Osteoblast (primary cell): ENCODE results near the gene IFT27. TPM values are rescaled to one million over a fixed set of nuclear protein-coding genes. Genes with fewer than 3 reads are reported as not detected.
"Not testable (repeated sequence)": the region's sequence is repeated elsewhere in the genome, so short reads cannot be mapped to it uniquely, and the experiment has no call there.

ENCODE experiments used
- DNase-seq: peaks from one replicate; pipeline ENCODE4 v3.0.0; 2011; ENCODE audit warnings: low spot score, mixed read lengths; ENCODE audit not compliant: insufficient read length; ENCODE audit errors: missing footprints
- H2AFZ ChIP-seq: 2 replicates; pipeline ENCODE4 v1.6.0; 2011; ENCODE audit warnings: mild to moderate bottlenecking, low read length
- H3K27ac ChIP-seq: 2 replicates; pipeline ENCODE4 v1.5.1; 2011; ENCODE audit warnings: mild to moderate bottlenecking, low read depth, low read length, moderate library complexity
- H3K27me3 ChIP-seq: 2 replicates; pipeline ENCODE4 v1.6.0; 2012; ENCODE audit warnings: mild to moderate bottlenecking, control low read depth, inconsistent platforms, low read length, moderate library complexity; ENCODE audit not compliant: insufficient read depth
- H3K36me3 ChIP-seq: 2 replicates; pipeline ENCODE4 v1.5.1; 2011; ENCODE audit warnings: mild to moderate bottlenecking, low read length, control low read depth, moderate library complexity; ENCODE audit not compliant: insufficient read depth
- H3K4me1 ChIP-seq: 2 replicates; pipeline ENCODE4 v1.5.1; 2011; ENCODE audit warnings: mild to moderate bottlenecking, low read length, control low read depth, moderate library complexity; ENCODE audit not compliant: insufficient read depth
- H3K4me2 ChIP-seq: 2 replicates; pipeline ENCODE4 v1.6.0; 2011; ENCODE audit warnings: mild to moderate bottlenecking, low read length; ENCODE audit not compliant: insufficient read depth
- H3K4me3 ChIP-seq: fragments of 200-600 bp; sonication (generic); 3 replicates; pipeline ENCODE4 v1.5.1; 2012; ENCODE audit warnings: mild to moderate bottlenecking, low read length, inconsistent platforms; ENCODE audit not compliant: insufficient read depth
- H3K79me2 ChIP-seq: 2 replicates; pipeline ENCODE4 v1.6.0; 2012; ENCODE audit warnings: mild to moderate bottlenecking, low read length, control low read depth, inconsistent platforms; ENCODE audit not compliant: insufficient read depth
- H3K9me3 ChIP-seq: 2 replicates; pipeline ENCODE4 v1.5.1; 2011; ENCODE audit warnings: low read depth, low read length, control low read depth
- H4K20me1 ChIP-seq: 2 replicates; pipeline ENCODE4 v1.6.0; 2012; ENCODE audit warnings: mild to moderate bottlenecking, low read length, control low read depth; ENCODE audit not compliant: insufficient read depth
- CTCF ChIP-seq: IDR thresholded peaks from 2 replicates; pipeline ENCODE4 v1.5.1; 2011; ENCODE audit warnings: mild to moderate bottlenecking, low read depth, low read length, moderate library complexity; ENCODE audit errors: extremely low read depth
- total RNA-seq: library from RNA; depleted of rRNA; stranded (reverse); fragments of >200 nt; gene quantifications from 2 replicates; pipeline ENCODE4 v1.2.3, GENCODE V29; 2012

IFT27 gene
- total RNA-seq, 1 donor = 22.1 TPM

GRCh38 chr22:36756746-36757655 lies 18.9 kb downstream of the IFT27 start:
- Histone ChIP-seq H4K20me1 (peaks cover 3% of the 10 kb centered on the region), H2AFZ (no peak overlapping the region), H3K4me1 (no peaks in the 10 kb centered on the region), H3K4me3 (no peak overlapping the region), H3K27me3 (peaks cover 22% of the 10 kb centered on the region), H3K9me3 (no peaks in the 10 kb centered on the region), H3K4me2 (no peak overlapping the region), H3K27ac (no peak overlapping the region), H3K36me3 (no peaks in the 10 kb centered on the region), H3K79me2 (no peaks in the 10 kb centered on the region)
- no peak for DNase-seq
- no peak for TF ChIP-seq CTCF

DNA sequence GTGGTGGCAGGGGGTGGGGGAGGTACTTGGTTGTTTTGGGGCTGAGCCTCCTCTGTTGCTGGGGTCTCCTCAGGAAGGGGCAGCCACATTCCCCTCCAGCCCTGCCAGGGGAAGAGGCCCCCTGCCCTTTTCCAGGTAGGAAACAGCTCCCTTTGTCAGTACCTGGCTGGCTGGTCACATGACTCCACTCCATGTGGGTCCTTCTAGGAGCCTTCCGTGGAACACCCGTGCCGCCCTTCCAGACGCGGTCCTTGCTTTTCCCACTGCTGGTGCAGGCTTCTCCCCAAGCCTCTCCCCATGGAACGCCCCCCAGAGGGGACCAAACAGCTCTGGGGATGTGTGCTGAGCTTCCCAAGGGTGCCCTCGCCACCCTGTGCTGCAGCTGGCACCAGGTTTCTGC lies 19.9 kb downstream of the IFT27 start:
- TF ChIP-seq CTCF = no peak
- H3K36me3 ChIP-seq = no peaks in the 10 kb centered on the region
- no peaks in the 10 kb centered on the region for H3K9me3 ChIP-seq
- H3K27ac ChIP-seq = no peak overlapping the region
- H2AFZ ChIP-seq = no peak overlapping the region
- no peak for DNase-seq
- H3K4me1 ChIP-seq = no peaks in the 10 kb centered on the region
- no peak overlapping the region for H3K4me2 ChIP-seq
- H3K4me3 ChIP-seq = no peak overlapping the region
- H4K20me1 ChIP-seq = peaks cover 3% of the 10 kb centered on the region
- H3K27me3 ChIP-seq = peaks cover 22% of the 10 kb centered on the region
- no peaks in the 10 kb centered on the region for H3K79me2 ChIP-seq

DNA sequence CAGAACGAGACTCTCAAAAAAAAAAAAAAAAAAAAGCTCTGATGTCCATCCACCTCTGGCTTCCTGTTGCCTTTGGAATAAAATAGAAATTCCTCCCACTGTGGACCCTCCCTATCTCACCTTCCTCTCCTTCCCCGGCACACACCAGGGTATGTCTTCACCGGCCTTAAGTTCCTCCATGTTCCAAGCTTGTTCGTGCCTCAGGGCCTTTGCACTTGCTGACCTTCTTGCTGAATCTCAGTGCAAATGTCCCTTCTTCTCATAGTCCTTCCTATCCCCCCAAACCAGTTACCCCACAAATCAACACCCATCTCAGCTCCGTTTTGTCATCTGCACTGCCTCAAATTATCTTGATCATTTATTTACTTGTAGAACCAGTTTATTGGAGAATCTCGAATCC lies 20.6 kb downstream of the IFT27 start:
- no peak for DNase-seq
- Histone ChIP-seq H2AFZ (no peak overlapping the region), H3K4me2 (no peak overlapping the region)

DNA sequence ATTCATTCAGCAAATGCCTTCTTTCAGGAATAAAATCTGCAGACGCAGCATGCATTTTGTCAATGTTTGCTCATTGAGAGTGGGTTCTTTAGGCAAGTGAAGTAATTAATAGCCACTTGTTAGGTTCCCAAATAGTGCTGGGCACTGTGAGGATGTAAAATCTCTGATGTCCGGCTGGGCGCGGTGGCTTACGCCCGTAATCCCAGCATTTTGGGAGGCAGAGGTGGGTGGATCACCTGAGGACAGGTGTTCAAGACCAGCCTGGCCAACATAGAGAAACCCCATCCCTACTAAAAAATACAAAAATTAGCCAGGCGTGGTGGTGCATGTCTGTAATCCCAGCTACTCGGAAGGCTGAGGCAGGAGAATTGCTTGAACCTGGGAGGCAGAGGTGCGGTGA lies 21.0 kb downstream of the IFT27 start:
- H3K4me2 ChIP-seq = not testable (repeated sequence)
- H3K27me3 ChIP-seq = peaks cover 22% of the 10 kb centered on the region

More for the DNA sequence above, 20.6 kb downstream of the IFT27 start:
- Histone ChIP-seq H3K4me3 (no peak overlapping the region), H3K4me1 (no peaks in the 10 kb centered on the region), H3K27me3 (peaks cover 22% of the 10 kb centered on the region), H3K9me3 (no peaks in the 10 kb centered on the region), H3K36me3 (no peaks in the 10 kb centered on the region), H4K20me1 (peaks cover 3% of the 10 kb centered on the region), H3K79me2 (no peaks in the 10 kb centered on the region), H3K27ac (no peak overlapping the region)
- TF ChIP-seq CTCF = no peak

More for the DNA sequence above, 21.0 kb downstream of the IFT27 start:
- H3K4me1 ChIP-seq, H3K36me3 ChIP-seq, H3K9me3 ChIP-seq, H2AFZ ChIP-seq, H3K79me2 ChIP-seq, H3K27ac ChIP-seq, DNase-seq, H4K20me1 ChIP-seq, H3K4me3 ChIP-seq: not testable (repeated sequence)
